ENCODE results near the gene INAVA. TPM values are rescaled to one million over a fixed set of nuclear protein-coding genes. Genes with fewer than 3 reads are reported as not detected.

Gene INAVA
- total RNA-seq (ENCODE audit: low replicate concordance): 23.7 and 63.1 TPM in 2 replicates

GRCh38 chr1:200894712-200895442 lies at the start of gene INAVA:
Gene INAVA (plus strand): TSS chr1:200894900. CDS start chr1:200898401, 3,501 bp downstream.
- no peaks in the 10 kb centered on the region for H3K27me3 ChIP-seq

GRCh38 chr1:200845360-200845759 lies 49.3 kb upstream of the INAVA start:
- no peaks in the 10 kb centered on the region for H4K20me1 ChIP-seq (ENCODE audit: low read depth)
- no peaks in the 10 kb centered on the region for H3F3A ChIP-seq (ENCODE audit: low read depth)
- no peaks in the 10 kb centered on the region for H3K4me1 Mint-ChIP-seq
- H3K4me3 Mint-ChIP-seq: no peak overlapping the region
- no peak overlapping the region for H3K9ac ChIP-seq
- no peaks in the 10 kb centered on the region for H3K9me3 ChIP-seq (ENCODE audit: low read depth)
- H3K36me3 ChIP-seq: peaks cover 10% of the 10 kb centered on the region
- H3K9me3 Mint-ChIP-seq: no peaks in the 10 kb centered on the region
- peaks cover 43% of the 10 kb centered on the region for H3K36me3 Mint-ChIP-seq
- DNase-seq (ENCODE audit: low spot score): no peak
- H3K27ac ChIP-seq: no peak overlapping the region
- no peak overlapping the region for H3K4me2 ChIP-seq
- no peak overlapping the region for H2AFZ ChIP-seq (replicated peaks)
- no peaks in the 10 kb centered on the region for H3K27me3 ChIP-seq
- H3K4me1 ChIP-seq: no peaks in the 10 kb centered on the region
- no peak overlapping the region for H3K4me3 ChIP-seq
- H3K79me2 ChIP-seq (ENCODE audit: low read depth): no peaks in the 10 kb centered on the region
- no peaks in the 10 kb centered on the region for H3K27me3 Mint-ChIP-seq (ENCODE audit: insufficient read depth, low read depth)
- no peak overlapping the region for H3K27ac Mint-ChIP-seq
- TF ChIP-seq CTCF (IDR thresholded peaks at IDR 0.05) (no peak), EZH2phosphoT487 (IDR thresholded peaks at IDR 0.05) (no peak), EZH2 (IDR thresholded peaks at IDR 0.05) (no peak)

More at GRCh38 chr1:200894712-200895442, at the start of gene INAVA:
- Histone ChIP-seq H3K9me3 (ENCODE audit: low read depth) (no peaks in the 10 kb centered on the region), H3F3A (ENCODE audit: low read depth) (peaks cover 22% of the 10 kb centered on the region), H2AFZ (replicated peaks) (no peak within 1 kb of the TSS), H3K79me2 (ENCODE audit: low read depth) (peaks cover 65% of the 10 kb centered on the region), H4K20me1 (ENCODE audit: low read depth) (peaks cover 66% of the 10 kb centered on the region), H3K9ac (no peak within 1 kb of the TSS), H3K4me2 (peak within 1 kb of the TSS; percentile 89), H3K27ac (no peak within 1 kb of the TSS), H3K36me3 (no peaks in the 10 kb centered on the region), H3K4me1 (peaks cover 43% of the 10 kb centered on the region), H3K4me3 (peak within 1 kb of the TSS; percentile 67)
- Mint-ChIP-seq H3K27me3 (ENCODE audit: insufficient read depth, low read depth) (peaks cover 7% of the 10 kb centered on the region), H3K9me3 (no peaks in the 10 kb centered on the region), H3K36me3 (peaks cover 12% of the 10 kb centered on the region), H3K27ac (peak within 1 kb of the TSS; percentile 63), H3K4me3 (peak within 1 kb of the TSS; percentile 98), H3K4me1 (peaks cover 47% of the 10 kb centered on the region)
- TF ChIP-seq EZH2phosphoT487 (IDR thresholded peaks at IDR 0.05): no peak
- TF ChIP-seq CTCF (IDR thresholded peaks at IDR 0.05): peak; percentile 16
- TF ChIP-seq EZH2 (IDR thresholded peaks at IDR 0.05): no peak
- DNase-seq (ENCODE audit: low spot score): no peak

GRCh38 chr1:200846398-200846797 lies 48.3 kb upstream of the INAVA start:
- peaks cover 47% of the 10 kb centered on the region for H3K36me3 Mint-ChIP-seq
- no peak overlapping the region for H3K27ac ChIP-seq
- no peak overlapping the region for H3K4me2 ChIP-seq
- H3K4me3 ChIP-seq: no peak overlapping the region
- H2AFZ ChIP-seq (replicated peaks): no peak overlapping the region
- DNase-seq (ENCODE audit: low spot score): no peak
- H3K9me3 Mint-ChIP-seq: no peaks in the 10 kb centered on the region
- no peaks in the 10 kb centered on the region for H3K9me3 ChIP-seq (ENCODE audit: low read depth)
- H4K20me1 ChIP-seq (ENCODE audit: low read depth): no peaks in the 10 kb centered on the region
- no peak for TF ChIP-seq CTCF (IDR thresholded peaks at IDR 0.05)
- no peak for TF ChIP-seq EZH2phosphoT487 (IDR thresholded peaks at IDR 0.05)
- TF ChIP-seq EZH2 (IDR thresholded peaks at IDR 0.05): no peak
- no peak overlapping the region for H3K9ac ChIP-seq
- no peaks in the 10 kb centered on the region for H3K27me3 Mint-ChIP-seq (ENCODE audit: insufficient read depth, low read depth)
- H3K4me1 Mint-ChIP-seq: no peaks in the 10 kb centered on the region
- H3K4me1 ChIP-seq: no peaks in the 10 kb centered on the region
- H3K79me2 ChIP-seq (ENCODE audit: low read depth): no peaks in the 10 kb centered on the region
- peak overlapping the region; percentile 2 for H3K27ac Mint-ChIP-seq
- H3K4me3 Mint-ChIP-seq: no peak overlapping the region
- peaks cover 10% of the 10 kb centered on the region for H3K36me3 ChIP-seq
- no peaks in the 10 kb centered on the region for H3F3A ChIP-seq (ENCODE audit: low read depth)
- no peaks in the 10 kb centered on the region for H3K27me3 ChIP-seq

Data from neural progenitor cell (in vitro differentiated cells).